ENCODE results near the gene MTMR2. TPM values are rescaled to one million over a fixed set of nuclear protein-coding genes. Genes with fewer than 3 reads are reported as not detected.

Gene MTMR2
- 8.3 TPM for total RNA-seq

GRCh38 chr11:95923728-95924413, at the start of gene MTMR2:
TSS of gene MTMR2 (minus strand) at chr11:95924107. CDS start at chr11:95923954, 153 bp downstream.
- DNase-seq (ENCODE audit: low read depth in 2 of 3, low spot score in 2 of 3), result peak; percentile 10 to 57 (median 34)

DNA sequence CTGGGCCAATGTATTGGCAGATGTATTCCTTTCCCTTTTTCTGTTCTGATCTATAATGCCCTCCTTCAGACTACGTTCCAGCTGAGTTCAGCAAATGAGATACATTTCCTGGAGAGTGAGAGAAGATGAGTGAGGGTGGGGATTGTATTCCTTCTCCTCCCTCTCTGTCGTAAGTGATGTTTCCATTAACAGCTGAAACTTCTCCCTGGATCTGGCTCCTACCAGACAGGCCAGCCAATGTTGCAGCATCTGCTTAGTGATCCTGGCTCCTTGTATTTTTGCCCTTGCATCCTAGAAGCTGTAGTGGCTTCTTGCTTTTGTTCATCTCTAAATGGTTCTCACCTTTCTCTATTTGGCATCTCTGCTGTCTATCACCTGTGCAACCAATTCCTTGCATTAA, 48.2 kb upstream of the MTMR2 start:
- no peak for DNase-seq (ENCODE audit: low read depth in 2 of 3, low spot score in 2 of 3)

GRCh38 chr11:95968585-95968984, 44.7 kb upstream of the MTMR2 start:
- DNase-seq (ENCODE audit: low read depth in 2 of 3, low spot score in 2 of 3), result peak in 1 of 3 donors; percentile 28

DNA sequence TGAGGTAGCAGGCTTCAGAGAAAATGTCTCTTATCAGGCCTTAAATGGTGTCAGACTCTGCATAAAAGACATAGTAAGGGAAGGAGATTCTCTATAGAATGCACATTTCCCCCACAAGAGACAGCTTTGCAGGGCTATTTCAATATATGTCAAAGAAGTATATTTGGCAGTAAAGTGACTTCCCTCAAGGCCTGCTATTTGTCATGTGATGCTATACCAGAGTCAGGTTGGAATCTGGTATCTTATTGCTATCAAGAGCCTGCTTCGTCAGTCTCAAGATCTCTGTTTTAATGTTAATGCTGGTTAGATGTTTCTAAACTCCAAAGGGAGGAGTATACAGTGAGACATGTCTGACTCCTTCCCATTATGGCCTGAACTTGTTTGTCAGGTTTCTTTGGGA, 40.4 kb upstream of the MTMR2 start:
- DNase-seq (ENCODE audit: low read depth in 2 of 3, low spot score in 2 of 3), result no peak

GRCh38 chr11:95961758-95962157, 37.9 kb upstream of the MTMR2 start:
- DNase-seq (ENCODE audit: low read depth in 2 of 3, low spot score in 2 of 3), result no peak

DNA sequence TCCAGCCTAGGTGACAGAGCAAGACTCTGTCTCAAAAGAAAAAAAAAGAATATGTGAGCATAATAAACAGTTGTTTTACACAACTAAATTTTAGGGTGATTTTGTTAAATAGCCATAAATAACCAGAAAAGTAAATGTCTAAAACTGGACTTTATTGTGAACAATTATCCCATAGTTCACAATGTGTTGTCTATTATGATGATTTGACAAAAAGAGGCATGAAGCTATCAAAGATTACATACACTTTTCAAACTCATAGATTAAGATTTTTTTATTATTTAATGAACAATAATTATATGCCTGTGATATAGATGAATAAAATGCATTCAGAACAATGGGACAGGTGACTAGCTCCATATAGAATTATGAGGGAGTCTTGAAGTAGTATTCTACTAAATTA, 27.0 kb upstream of the MTMR2 start:
- DNase-seq (ENCODE audit: low read depth in 2 of 3, low spot score in 2 of 3), result no peak

DNA sequence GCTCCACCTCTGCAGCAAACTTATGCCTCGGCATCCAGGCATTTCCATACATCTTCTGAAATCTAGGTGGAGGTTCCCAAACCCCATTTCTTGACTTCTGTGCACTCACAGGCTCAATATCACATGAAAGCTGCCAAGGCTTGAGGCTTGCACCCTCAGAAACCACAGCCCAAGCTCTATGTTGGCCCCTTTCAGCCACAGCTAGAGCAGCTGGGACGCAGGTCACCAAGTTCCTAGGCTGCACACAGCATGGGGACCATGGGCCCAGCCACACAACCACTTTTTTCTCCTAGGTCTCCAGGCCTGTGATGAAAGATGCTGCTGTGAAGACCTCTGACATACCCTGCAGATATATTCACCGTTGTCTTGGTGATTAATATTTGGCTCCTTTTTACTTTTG, 24.7 kb upstream of the MTMR2 start:
- DNase-seq (ENCODE audit: low read depth in 2 of 3, low spot score in 2 of 3), result no peak

- no peak for DNase-seq (ENCODE audit: low read depth in 2 of 3, low spot score in 2 of 3)
Observed at GRCh38 chr11:95944623-95945022, 20.7 kb upstream of the MTMR2 start.

DNA sequence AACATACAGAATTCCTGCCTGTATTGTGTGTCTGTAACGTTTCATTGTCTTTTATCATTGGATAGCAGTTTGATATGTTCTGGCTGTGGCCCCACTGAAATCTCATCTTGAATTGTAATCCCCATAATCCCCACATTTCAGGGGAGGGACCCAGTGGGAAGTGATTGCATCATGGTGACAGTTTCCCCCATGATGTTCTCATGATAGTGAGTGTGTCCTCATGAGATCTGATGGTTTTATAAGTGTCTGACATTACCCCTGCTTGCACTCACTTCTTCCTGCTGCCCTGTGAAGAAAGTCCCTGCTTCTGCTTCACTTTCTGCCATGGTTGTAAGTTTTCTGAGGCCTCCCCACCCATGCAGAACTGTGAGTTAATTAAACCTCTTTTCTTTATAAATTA, 19.6 kb upstream of the MTMR2 start:
- no peak for DNase-seq (ENCODE audit: low read depth in 2 of 3, low spot score in 2 of 3)

GRCh38 chr11:95939091-95939490, 15.2 kb upstream of the MTMR2 start:
- DNase-seq (ENCODE audit: low read depth in 2 of 3, low spot score in 2 of 3), result no peak

GRCh38 chr11:95937358-95937757, 13.5 kb upstream of the MTMR2 start:
- no peak for DNase-seq (ENCODE audit: low read depth in 2 of 3, low spot score in 2 of 3)

DNA sequence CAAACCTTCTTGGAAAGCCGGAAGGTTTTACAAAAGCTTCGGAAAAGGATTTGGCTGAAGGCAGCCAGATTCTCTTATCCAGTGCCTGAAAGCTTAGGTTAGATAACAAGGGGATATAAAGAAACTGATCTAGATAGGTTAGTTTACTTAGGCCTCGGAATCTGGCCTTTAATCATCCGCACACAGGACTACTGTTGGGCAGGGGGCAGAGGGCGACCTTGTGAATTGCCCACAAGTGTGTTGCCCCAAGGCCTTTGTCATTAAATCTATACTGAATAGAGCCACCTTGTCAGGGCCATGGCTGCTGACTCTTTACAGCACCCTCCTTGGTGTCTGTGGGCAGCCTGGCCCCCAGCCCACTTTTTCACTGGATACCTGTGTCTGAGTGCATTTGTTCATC, 9.7 kb upstream of the MTMR2 start:
- DNase-seq (ENCODE audit: low read depth in 2 of 3, low spot score in 2 of 3), result no peak

- no peak for DNase-seq (ENCODE audit: low read depth in 2 of 3, low spot score in 2 of 3)
Observed at GRCh38 chr11:95931916-95932315, 8.0 kb upstream of the MTMR2 start.

GRCh38 chr11:95930948-95931347, 7.0 kb upstream of the MTMR2 start:
- DNase-seq (ENCODE audit: low read depth in 2 of 3, low spot score in 2 of 3), result no peak

GRCh38 chr11:95926726-95927125, 2.8 kb upstream of the MTMR2 start:
- DNase-seq (ENCODE audit: low read depth in 2 of 3, low spot score in 2 of 3), result no peak

DNA sequence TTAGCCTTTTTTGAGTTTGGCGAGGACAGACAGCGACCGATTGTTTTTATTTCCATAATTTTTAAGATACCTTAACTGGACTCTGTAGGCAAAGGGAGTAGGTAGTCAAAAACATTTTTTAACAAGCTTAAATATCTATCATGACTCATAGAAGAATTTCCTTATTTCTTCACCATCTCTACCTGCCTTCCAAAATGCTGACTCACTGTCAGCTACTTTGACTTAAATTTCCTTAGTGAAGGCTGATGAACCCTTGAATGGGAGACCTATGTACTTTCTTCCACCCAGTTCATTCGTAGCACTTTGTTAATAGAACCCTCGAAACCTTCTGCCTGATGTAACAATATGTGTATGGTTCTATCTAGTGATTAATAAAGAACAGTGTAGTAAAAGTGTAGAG, 1.1 kb upstream of the MTMR2 start:
- peak in 2 of 3 donors; percentile 40 to 60 for DNase-seq (ENCODE audit: low read depth in 2 of 3, low spot score in 2 of 3)

DNA sequence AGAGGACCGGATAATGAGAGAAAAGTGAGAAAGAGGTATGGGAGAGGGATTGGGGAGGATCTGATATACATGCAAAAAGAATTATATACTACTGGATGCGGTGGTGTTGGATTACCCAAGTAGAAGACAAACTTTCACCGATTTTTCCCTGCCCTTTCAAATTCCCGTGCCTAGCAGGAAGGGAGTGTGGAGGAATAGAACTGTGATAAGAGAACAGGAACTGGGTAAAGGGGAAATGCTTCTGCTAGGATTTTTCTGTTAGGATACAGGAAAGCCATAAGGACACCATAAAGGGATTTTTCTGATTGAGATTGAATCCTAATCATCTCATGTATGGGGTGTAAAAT, 480 bp upstream of the MTMR2 start:
- no peak for DNase-seq (ENCODE audit: low read depth in 2 of 3, low spot score in 2 of 3)

DNA sequence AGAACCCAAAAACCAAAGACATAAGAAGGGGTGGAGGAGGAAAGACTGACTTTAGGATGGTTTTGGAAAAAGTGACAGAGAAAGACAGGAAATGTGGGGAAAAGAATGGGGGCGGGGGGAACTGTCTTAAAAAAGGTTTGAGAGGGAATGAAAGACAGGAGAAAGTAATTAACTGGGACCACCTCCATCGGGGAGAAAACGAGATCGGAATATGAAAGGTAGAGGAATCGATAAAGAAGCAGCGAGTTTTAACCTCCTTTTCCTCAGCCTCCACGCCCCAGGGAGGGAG, 524 bp downstream of the MTMR2 start:
- DNase-seq (ENCODE audit: low read depth in 2 of 3, low spot score in 2 of 3), result no peak

GRCh38 chr11:95922536-95923438, 1.1 kb downstream of the MTMR2 start:
- DNase-seq (ENCODE audit: low read depth in 2 of 3, low spot score in 2 of 3), result peak in 1 of 3 donors; percentile 20

DNA sequence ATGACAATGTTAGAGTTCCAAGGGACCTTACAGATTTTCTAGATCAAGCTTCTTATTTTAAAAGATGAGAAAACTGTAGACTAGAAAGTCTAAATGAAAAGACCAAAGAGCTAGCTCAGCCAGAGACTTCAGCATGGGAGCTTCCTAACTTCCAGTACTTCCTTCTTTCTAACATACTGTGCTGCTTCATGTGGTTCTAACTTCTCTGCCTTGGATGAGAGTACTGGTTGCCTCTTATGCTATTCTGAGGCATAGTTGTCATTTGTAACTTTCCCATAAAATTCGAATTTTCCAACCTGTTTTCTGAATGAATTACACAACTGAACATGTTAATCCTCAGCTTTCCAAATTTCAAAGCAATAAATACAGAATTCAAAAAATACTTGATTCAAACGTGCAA, 1.8 kb downstream of the MTMR2 start:
- no peak for DNase-seq (ENCODE audit: low read depth in 2 of 3, low spot score in 2 of 3)

- no peak for DNase-seq (ENCODE audit: low read depth in 2 of 3, low spot score in 2 of 3)
Observed at GRCh38 chr11:95920460-95921105, 3.3 kb downstream of the MTMR2 start.

DNA sequence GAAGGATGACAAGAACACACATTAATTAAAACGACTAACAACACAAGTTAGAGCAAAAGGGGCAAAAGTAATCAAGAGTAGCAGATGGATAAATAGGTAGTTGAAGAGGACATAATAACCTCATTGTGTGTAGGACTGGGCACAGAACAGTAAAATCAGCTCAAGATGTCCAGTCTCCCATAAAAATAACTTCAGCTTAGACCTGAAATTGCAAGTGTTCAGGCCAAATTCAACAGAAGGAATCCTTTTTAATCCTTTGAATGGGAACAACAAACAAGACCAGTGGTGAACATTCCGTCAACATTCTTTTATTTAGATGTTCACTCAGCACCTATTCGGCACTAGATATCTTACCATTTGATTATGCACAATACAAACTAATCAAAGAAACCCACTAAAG, 4.4 kb downstream of the MTMR2 start:
- no peak for DNase-seq (ENCODE audit: low read depth in 2 of 3, low spot score in 2 of 3)

All from hematopoietic multipotent progenitor cell (in vitro differentiated cells).